Fibroblast of lung (primary cell): ENCODE data around the gene REXO2. TPM values are rescaled to one million over a fixed set of nuclear protein-coding genes. Genes with fewer than 3 reads are reported as not detected.

Source experiments
- DNase-seq, 2 donors: peaks; one replicate each; pipeline versions ENCODE4 v3.0.0 to v3.0.0-alpha.2; 2010; ENCODE audit warnings: low read depth in 2 of 2
- H2AFZ ChIP-seq: 2 replicates; pipeline ENCODE4 v1.5.1; 2012; ENCODE audit warnings: low read length, control low read depth, inconsistent platforms
- H3K27ac ChIP-seq: 2 replicates; pipeline ENCODE4 v1.5.1; 2011; ENCODE audit warnings: low read length, control low read depth; ENCODE audit not compliant: insufficient read depth
- H3K27me3 ChIP-seq: 2 replicates; pipeline ENCODE4 v1.5.1; 2011; ENCODE audit warnings: mild to moderate bottlenecking, low read length; ENCODE audit not compliant: control insufficient read depth, insufficient read depth
- H3K36me3 ChIP-seq: 2 replicates; pipeline ENCODE4 v1.5.1; 2011; ENCODE audit warnings: low read length; ENCODE audit not compliant: control insufficient read depth, insufficient read depth
- H3K4me1 ChIP-seq: 2 replicates; pipeline ENCODE4 v1.5.1; 2011; ENCODE audit warnings: low read length; ENCODE audit not compliant: control insufficient read depth, insufficient read depth; ENCODE audit errors: extremely low read depth
- H3K4me2 ChIP-seq: 2 replicates; pipeline ENCODE4 v1.5.1; 2011; ENCODE audit warnings: low read length, control low read depth; ENCODE audit not compliant: insufficient read depth; ENCODE audit errors: extremely low read depth
- H3K4me3 ChIP-seq, 4 experiments: fragments of 200-600 bp in 1 of 4; sonication (generic) in 1 of 4; replicated peaks in 1 of 4; 2 replicates each; pipeline ENCODE4 v1.5.1; 2011 to 2016; ENCODE audit warnings: low read length in 4 of 4, low read depth in 3 of 4, mild to moderate bottlenecking in 3 of 4, control low read depth in 2 of 4, inconsistent platforms in 1 of 4, mixed read lengths in 1 of 4; ENCODE audit not compliant: insufficient read depth in 1 of 4; ENCODE audit errors: control extremely low read depth in 1 of 4
- H3K79me2 ChIP-seq: 2 replicates; pipeline ENCODE4 v1.5.1; 2012; ENCODE audit warnings: mild to moderate bottlenecking, low read length, inconsistent platforms; ENCODE audit not compliant: control insufficient read depth, insufficient read depth
- H3K9ac ChIP-seq: 2 replicates; pipeline ENCODE4 v1.5.1; 2011; ENCODE audit warnings: mild to moderate bottlenecking, low read length, control low read depth; ENCODE audit not compliant: insufficient read depth
- H3K9me3 ChIP-seq: 2 replicates; pipeline ENCODE4 v1.5.1; 2012; ENCODE audit warnings: low read depth, low read length; ENCODE audit not compliant: control insufficient read depth, insufficient read depth
- H4K20me1 ChIP-seq: 2 replicates; pipeline ENCODE4 v1.5.1; 2011; ENCODE audit warnings: low read length; ENCODE audit not compliant: control insufficient read depth, insufficient read depth; ENCODE audit errors: extremely low read depth
- EZH2 ChIP-seq: IDR thresholded peaks from 2 replicates; pipeline ENCODE4 v1.5.1; 2012; ENCODE audit warnings: low read length, control low read depth, mild to moderate bottlenecking; ENCODE audit errors: missing control alignments
- polyA plus RNA-seq, 2 donors: library from polyadenylated mRNA; depleted of rRNA in 1 of 2; stranded (reverse) in 1 of 2; unstranded in 1 of 2; fragments of >200 nt; gene quantifications; 2 replicates each; pipeline ENCODE4 v1.2.1, GENCODE V29; 2011 to 2012; ENCODE audit warnings: missing spikeins in 1 of 2
- total RNA-seq: library from RNA; depleted of rRNA; stranded (reverse); fragments of >200 nt; gene quantifications from 2 replicates; pipeline ENCODE4 v1.2.1, GENCODE V29; 2014
- TF ChIP-seq, protein P1 (sequence below), 2 donors: IDR thresholded peaks in 1 of 2; conservative IDR thresholded peaks in 1 of 2; 1 replicate in 1 of 2; 2 replicates in 1 of 2; pipeline ENCODE4 v1.5.1; 2011 to 2012; ENCODE audit warnings: low read length in 2 of 2, control low read depth in 1 of 2, inconsistent platforms in 1 of 2, low read depth in 1 of 2, mild to moderate bottlenecking in 1 of 2

Gene REXO2
- total and polyA plus RNA-seq, 2 donors (not counting 1 experiment from before 2014, with no cell fraction given), result 234 to 372 TPM

- H3K4me3 ChIP-seq, result no peak overlapping the region
- H3K36me3 ChIP-seq, result no peaks in the 10 kb centered on the region
- no peak overlapping the region for H2AFZ ChIP-seq
- no peak for TF ChIP-seq EZH2
- TF ChIP-seq, protein P1, sequence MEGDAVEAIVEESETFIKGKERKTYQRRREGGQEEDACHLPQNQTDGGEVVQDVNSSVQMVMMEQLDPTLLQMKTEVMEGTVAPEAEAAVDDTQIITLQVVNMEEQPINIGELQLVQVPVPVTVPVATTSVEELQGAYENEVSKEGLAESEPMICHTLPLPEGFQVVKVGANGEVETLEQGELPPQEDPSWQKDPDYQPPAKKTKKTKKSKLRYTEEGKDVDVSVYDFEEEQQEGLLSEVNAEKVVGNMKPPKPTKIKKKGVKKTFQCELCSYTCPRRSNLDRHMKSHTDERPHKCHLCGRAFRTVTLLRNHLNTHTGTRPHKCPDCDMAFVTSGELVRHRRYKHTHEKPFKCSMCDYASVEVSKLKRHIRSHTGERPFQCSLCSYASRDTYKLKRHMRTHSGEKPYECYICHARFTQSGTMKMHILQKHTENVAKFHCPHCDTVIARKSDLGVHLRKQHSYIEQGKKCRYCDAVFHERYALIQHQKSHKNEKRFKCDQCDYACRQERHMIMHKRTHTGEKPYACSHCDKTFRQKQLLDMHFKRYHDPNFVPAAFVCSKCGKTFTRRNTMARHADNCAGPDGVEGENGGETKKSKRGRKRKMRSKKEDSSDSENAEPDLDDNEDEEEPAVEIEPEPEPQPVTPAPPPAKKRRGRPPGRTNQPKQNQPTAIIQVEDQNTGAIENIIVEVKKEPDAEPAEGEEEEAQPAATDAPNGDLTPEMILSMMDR (conservative IDR thresholded peaks at IDR 0.05 in 1 of 2, IDR thresholded peaks at IDR 0.05 in 1 of 2; ENCODE audit: low read depth in 1 of 2, low read length in 2 of 2), result no peak
- H3K27me3 ChIP-seq, result no peaks in the 10 kb centered on the region
- no peak overlapping the region for H3K9ac ChIP-seq
- no peak overlapping the region for H3K27ac ChIP-seq
- no peaks in the 10 kb centered on the region for H4K20me1 ChIP-seq
- H3K4me2 ChIP-seq, result no peak overlapping the region
- DNase-seq, result no peak
- H3K9me3 ChIP-seq, result no peaks in the 10 kb centered on the region
- H3K79me2 ChIP-seq, result no peaks in the 10 kb centered on the region
- H3K4me1 ChIP-seq, result no peaks in the 10 kb centered on the region
Measured at GRCh38 chr11:114478001-114478410, 38.7 kb downstream of the REXO2 start.

GRCh38 chr11:114478768-114479167 lies 39.5 kb downstream of the REXO2 start:
- TF ChIP-seq EZH2, result no peak
- TF ChIP-seq, protein P1 (conservative IDR thresholded peaks at IDR 0.05 in 1 of 2, IDR thresholded peaks at IDR 0.05 in 1 of 2; ENCODE audit: low read depth in 1 of 2, low read length in 2 of 2), result no peak
- Histone ChIP-seq H3K27me3 (no peaks in the 10 kb centered on the region), H2AFZ (no peak overlapping the region), H3K36me3 (no peaks in the 10 kb centered on the region), H3K4me1 (no peaks in the 10 kb centered on the region), H3K79me2 (no peaks in the 10 kb centered on the region), H3K4me2 (no peak overlapping the region), H3K9ac (no peak overlapping the region), H3K9me3 (no peaks in the 10 kb centered on the region), H4K20me1 (no peaks in the 10 kb centered on the region), H3K4me3 (no peak overlapping the region), H3K27ac (no peak overlapping the region)
- DNase-seq, result peak in 1 of 2 donors; percentile 51

- no peaks in the 10 kb centered on the region for H3K9me3 ChIP-seq
- no peak for TF ChIP-seq EZH2
- TF ChIP-seq, protein P1 (conservative IDR thresholded peaks at IDR 0.05 in 1 of 2, IDR thresholded peaks at IDR 0.05 in 1 of 2; ENCODE audit: low read depth in 1 of 2, low read length in 2 of 2), result no peak
- no peaks in the 10 kb centered on the region for H3K27me3 ChIP-seq
- H3K4me1 ChIP-seq, result no peaks in the 10 kb centered on the region
- H3K79me2 ChIP-seq, result no peaks in the 10 kb centered on the region
- peak in 1 of 2 donors; percentile 2 for DNase-seq
- H3K9ac ChIP-seq, result no peak overlapping the region
- H3K27ac ChIP-seq, result no peak overlapping the region
- H3K36me3 ChIP-seq, result no peaks in the 10 kb centered on the region
- H2AFZ ChIP-seq, result no peak overlapping the region
- no peaks in the 10 kb centered on the region for H4K20me1 ChIP-seq
- no peak overlapping the region for H3K4me2 ChIP-seq
- no peak overlapping the region for H3K4me3 ChIP-seq
Measured at GRCh38 chr11:114479331-114479730, 40.1 kb downstream of the REXO2 start.
